ENCODE data around the gene CNOT6L. TPM values are rescaled to one million over a fixed set of nuclear protein-coding genes. Genes with fewer than 3 reads are reported as not detected.

The CNOT6L gene
- total RNA-seq, 1 experiment from 2014 or later = 14.5 TPM

GRCh38 chr4:77819843-77820648 lies 878 bp upstream of the CNOT6L start:
- Histone ChIP-seq H3K27ac (ENCODE audit: insufficient read length, low read depth, low read length) (no peak overlapping the region), H3K23ac (ENCODE audit: insufficient read length, low read depth, low read length) (no peak overlapping the region), H3K9me3 (ENCODE audit: control insufficient read depth, low read depth, low read length) (no peaks in the 10 kb centered on the region), H3K79me2 (ENCODE audit: insufficient read depth, low read length) (no peaks in the 10 kb centered on the region; the same call in 1 of the 2 replicates), H2AK5ac (ENCODE audit: insufficient read length, low read length) (no peak overlapping the region), H2BK5ac (ENCODE audit: insufficient read length, low read length) (no peak overlapping the region), H3K27me3 (ENCODE audit: insufficient read depth, low read length) (no peaks in the 10 kb centered on the region), H3K4me2 (ENCODE audit: insufficient read depth, insufficient read length, low read length) (peak overlapping the region; percentile 69), H2BK12ac (ENCODE audit: insufficient read length, low read depth, low read length) (no peak overlapping the region), H2AFZ (ENCODE audit: low read length) (peak overlapping the region; percentile 3), H4K8ac (replicated peaks; ENCODE audit: insufficient read length, low read depth, low read length) (no peak overlapping the region), H3K23me2 (ENCODE audit: insufficient read length, low read depth, low read length, poor library complexity, severe bottlenecking) (peaks cover 8% of the 10 kb centered on the region), H3K18ac (ENCODE audit: insufficient read length, low read depth, low read length) (peak overlapping the region; percentile 56), H3K14ac (ENCODE audit: insufficient read depth, low read length) (0 out of 2 replicates have a peak overlapping the region, but pooled peaks have one; percentile 76), H2BK15ac (ENCODE audit: low read depth, low read length) (no peak overlapping the region), H4K5ac (ENCODE audit: insufficient read length, low read depth, low read length) (no peak overlapping the region), H4K20me1 (ENCODE audit: control insufficient read depth, insufficient read depth, insufficient read length) (no peaks in the 10 kb centered on the region), H2BK20ac (ENCODE audit: low read depth, low read length, poor library complexity, severe bottlenecking) (no peak overlapping the region), H3K56ac (ENCODE audit: insufficient read length, low read depth, low read length) (no peak overlapping the region), H3K4ac (ENCODE audit: low read depth, low read length) (no peak overlapping the region), H3K79me1 (ENCODE audit: insufficient read depth, low read depth, low read length, poor library complexity, severe bottlenecking) (no peaks in the 10 kb centered on the region), H3K9ac (ENCODE audit: extremely low read depth, insufficient read length, low read length) (peak overlapping the region; percentile 78), H2BK120ac (ENCODE audit: low read depth, low read length, poor library complexity, severe bottlenecking) (no peak overlapping the region), H3K4me1 (ENCODE audit: insufficient read depth, low read length) (no peaks in the 10 kb centered on the region; the same call in 1 of the 2 replicates), H3T11ph (ENCODE audit: low read length) (no peak overlapping the region), H4K91ac (ENCODE audit: insufficient read length, low read depth, low read length) (no peak overlapping the region)
- DNase-seq = peak; percentile 84
- Mint-ChIP-seq H3K27ac (peak overlapping the region; percentile 83 to 97 (median 96); a peak in 5 of 7 replicates), H3K4me1 (peaks cover 14 to 17% of the 10 kb centered on the region in 2 experiments), H3K9me3 (peaks cover 0 to 3% of the 10 kb centered on the region in 2 experiments; a peak in 3 of 5 replicates), H3K27me3 (ENCODE audit: low read depth) (peaks cover 8% of the 10 kb centered on the region; the same call in 1 of the 2 replicates), H3K36me3 (ENCODE audit: insufficient read depth in 1 of 3, low read depth in 3 of 3) (no peaks in the 10 kb centered on the region; a peak in 1 of 7 replicates), H3K4me3 (peak overlapping the region; percentile 94 to 97)
- WGBS (ENCODE audit: extremely low coverage, insufficient read length, low lambda C conversion rate) = no CpG with 5 or more reads among the region's 81 CpGs
- TF ChIP-seq, protein P1, sequence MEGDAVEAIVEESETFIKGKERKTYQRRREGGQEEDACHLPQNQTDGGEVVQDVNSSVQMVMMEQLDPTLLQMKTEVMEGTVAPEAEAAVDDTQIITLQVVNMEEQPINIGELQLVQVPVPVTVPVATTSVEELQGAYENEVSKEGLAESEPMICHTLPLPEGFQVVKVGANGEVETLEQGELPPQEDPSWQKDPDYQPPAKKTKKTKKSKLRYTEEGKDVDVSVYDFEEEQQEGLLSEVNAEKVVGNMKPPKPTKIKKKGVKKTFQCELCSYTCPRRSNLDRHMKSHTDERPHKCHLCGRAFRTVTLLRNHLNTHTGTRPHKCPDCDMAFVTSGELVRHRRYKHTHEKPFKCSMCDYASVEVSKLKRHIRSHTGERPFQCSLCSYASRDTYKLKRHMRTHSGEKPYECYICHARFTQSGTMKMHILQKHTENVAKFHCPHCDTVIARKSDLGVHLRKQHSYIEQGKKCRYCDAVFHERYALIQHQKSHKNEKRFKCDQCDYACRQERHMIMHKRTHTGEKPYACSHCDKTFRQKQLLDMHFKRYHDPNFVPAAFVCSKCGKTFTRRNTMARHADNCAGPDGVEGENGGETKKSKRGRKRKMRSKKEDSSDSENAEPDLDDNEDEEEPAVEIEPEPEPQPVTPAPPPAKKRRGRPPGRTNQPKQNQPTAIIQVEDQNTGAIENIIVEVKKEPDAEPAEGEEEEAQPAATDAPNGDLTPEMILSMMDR (conservative IDR thresholded peaks at IDR 0.05) = no peak

Measured in H9 (cell line).